ENCODE measurements around the gene KMT2C. TPM values are rescaled to one million over a fixed set of nuclear protein-coding genes. Genes with fewer than 3 reads are reported as not detected.
"Not testable (repeated sequence)": the region's sequence is repeated elsewhere in the genome, so short reads cannot be mapped to it uniquely, and the experiment has no call there.

KMT2C gene
- total and polyA plus RNA-seq, 7 donors = 5.8 to 82.3 (median 45.7) TPM

GRCh38 chr7:152433721-152434490, 1.9 kb downstream of the KMT2C start:
- peaks cover 56% of the 10 kb centered on the region for H3K4me1 ChIP-seq
- H3K27me3 ChIP-seq (ENCODE audit: insufficient read depth in 3 of 3, low read length in 2 of 3); H3K36me3 ChIP-seq (ENCODE audit: insufficient read depth in 1 of 2, low read depth in 1 of 2); intact Hi-C loops (cut with DNase I); H3K9me3 ChIP-seq: not testable (repeated sequence)
- DNase-seq (peak; percentile 48 to 74), ATAC-seq (peak in 1 of 4 donors; percentile 35)
- H3K4me3 ChIP-seq = peak overlapping the region; percentile 87
- peak; percentile 21 for TF ChIP-seq CTCF (IDR thresholded peaks at IDR 0.05)
- WGBS, 3 donors = 10 to 18% (median 13%) methylated on average over 15 of the region's 15 CpGs
- peak overlapping the region; percentile 87 for H3K27ac ChIP-seq

DNA sequence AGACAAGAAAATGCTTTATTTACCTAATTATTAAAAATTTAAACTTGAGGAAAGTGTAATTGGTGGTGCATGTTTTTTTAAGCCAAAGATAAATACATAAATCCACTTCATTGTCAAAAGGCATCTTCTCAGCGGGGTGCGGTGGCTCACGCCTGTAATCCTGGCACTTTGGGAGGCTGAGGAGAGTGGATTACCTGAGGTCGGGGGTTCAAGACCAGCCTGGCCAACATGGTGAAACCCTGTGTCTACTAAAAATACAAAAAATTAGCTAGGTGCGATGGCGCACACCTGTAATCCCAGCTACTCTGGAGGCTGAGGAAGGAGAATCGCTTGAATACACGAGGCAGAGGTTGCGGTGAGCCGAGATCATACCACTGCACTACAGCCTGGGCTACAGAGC, 3.1 kb downstream of the KMT2C start:
- Histone ChIP-seq H3K4me3 (peak overlapping the region; percentile 87), H3K27ac (peak overlapping the region; percentile 87), H3K4me1 (peaks cover 61% of the 10 kb centered on the region)
- H3K36me3 ChIP-seq (ENCODE audit: insufficient read depth in 1 of 2, low read depth in 1 of 2); H3K9me3 ChIP-seq; intact Hi-C loops (cut with DNase I); ATAC-seq; H3K27me3 ChIP-seq (ENCODE audit: insufficient read depth in 3 of 3, low read length in 2 of 3); DNase-seq: not testable (repeated sequence)
- 68 to 83% (median 68%) methylated on average over 10 of the region's 10 CpGs for WGBS, 3 donors

- intact Hi-C loops (cut with DNase I) = no loop called here
- Histone ChIP-seq H3K27ac (peak overlapping the region; percentile 87), H3K27me3 (ENCODE audit: insufficient read depth in 3 of 3, low read length in 2 of 3) (no peaks in the 10 kb centered on the region), H3K4me1 (peaks cover 72% of the 10 kb centered on the region), H3K36me3 (ENCODE audit: insufficient read depth in 1 of 2, low read depth in 1 of 2) (no peaks in the 10 kb centered on the region), H3K9me3 (no peaks in the 10 kb centered on the region), H3K4me3 (peak overlapping the region; percentile 87)
- DNase-seq (no peak), ATAC-seq (no peak)
- 60 to 73% (median 64%) methylated on average over 3 of the region's 3 CpGs for WGBS, 3 donors
- TF ChIP-seq CTCF (IDR thresholded peaks at IDR 0.05) = no peak
Measured at GRCh38 chr7:152430854-152431253, 4.9 kb downstream of the KMT2C start.

GRCh38 chr7:152430118-152430517, 5.7 kb downstream of the KMT2C start:
- ATAC-seq; DNase-seq; H3K9me3 ChIP-seq; intact Hi-C loops (cut with DNase I); H3K27me3 ChIP-seq (ENCODE audit: insufficient read depth in 3 of 3, low read length in 2 of 3); H3K36me3 ChIP-seq (ENCODE audit: insufficient read depth in 1 of 2, low read depth in 1 of 2): not testable (repeated sequence)
- Histone ChIP-seq H3K4me1 (peaks cover 80% of the 10 kb centered on the region), H3K4me3 (peak overlapping the region; percentile 87), H3K27ac (peak overlapping the region; percentile 87)
- WGBS, 3 donors = 51 to 79% (median 67%) methylated on average over 5 of the region's 5 CpGs

DNA sequence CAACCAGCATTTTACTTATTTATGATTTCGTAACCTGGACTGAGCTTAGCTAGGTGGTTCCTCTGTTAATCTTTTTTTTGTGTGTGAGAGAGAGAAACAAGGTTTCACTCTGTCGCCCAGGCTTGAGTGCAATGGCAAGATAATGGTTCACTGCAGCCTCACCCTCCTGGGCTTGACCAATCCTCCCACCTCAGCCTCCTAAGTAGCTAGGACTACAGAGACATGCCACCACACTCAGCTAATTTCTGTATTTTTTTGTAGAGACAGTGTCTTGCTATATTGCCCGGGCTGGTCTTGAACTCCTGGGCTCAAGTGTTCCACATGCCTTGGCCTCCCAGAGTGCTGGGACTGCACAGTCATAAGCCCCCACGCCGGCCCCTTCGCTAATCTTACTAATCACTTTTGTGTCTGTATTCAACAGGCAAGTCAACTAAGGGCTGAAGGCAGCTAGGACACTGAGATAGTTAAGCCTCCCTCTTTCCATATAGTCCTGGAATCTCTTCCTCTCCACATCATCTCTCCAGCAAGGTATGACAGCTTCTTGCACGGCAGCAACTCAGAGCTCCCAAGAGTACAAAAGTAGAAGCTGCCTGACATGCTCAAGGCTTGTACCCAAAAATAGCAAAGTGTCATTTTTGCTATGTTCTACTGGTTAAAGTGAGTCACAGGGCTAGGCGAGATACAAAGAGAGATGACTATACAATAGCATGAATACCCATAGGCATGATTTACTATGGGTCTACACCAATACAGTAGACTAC, 11.3 kb downstream of the KMT2C start:
- Histone ChIP-seq H3K27ac (peak overlapping the region; percentile 62), H3K27me3 (ENCODE audit: insufficient read depth in 3 of 3, low read length in 2 of 3) (no peaks in the 10 kb centered on the region), H3K36me3 (ENCODE audit: insufficient read depth in 1 of 2, low read depth in 1 of 2) (no peaks in the 10 kb centered on the region), H3K4me3 (peak overlapping the region; percentile 31), H3K4me1 (peaks cover 54% of the 10 kb centered on the region), H3K9me3 (peaks cover 8% of the 10 kb centered on the region)
- WGBS, 3 donors = 76 to 86% (median 78%) methylated on average over 8 of the region's 8 CpGs
- peak; percentile 82 to 92 (median 86) for ATAC-seq
- no peak for TF ChIP-seq CTCF (IDR thresholded peaks at IDR 0.05)
- intact Hi-C loops (cut with DNase I) = no loop called here
- no peak for DNase-seq
